Bronchial epithelial cell (primary cell): ENCODE results near the gene ATP4B. TPM values are rescaled to one million over a fixed set of nuclear protein-coding genes. Genes with fewer than 3 reads are reported as not detected.

Experiments
- DNase-seq: peaks from one replicate; pipeline ENCODE4 v3.0.0-alpha.2; 2010; ENCODE audit warnings: low read depth
- FAIRE-seq: peaks from 2 replicates; lab custom pipeline; 2011; peaks lifted over from hg19 to GRCh38; lab: Jason Lieb, UNC
- H3K27me3 ChIP-seq: 2 replicates; pipeline ENCODE4 v1.5.1; 2011; ENCODE audit warnings: low read length; ENCODE audit not compliant: control insufficient read depth, insufficient read depth
- H3K36me3 ChIP-seq: 2 replicates; pipeline ENCODE4 v1.5.1; 2011; ENCODE audit warnings: low read length; ENCODE audit not compliant: control insufficient read depth, insufficient read depth
- H3K4me3 ChIP-seq: 2 replicates; pipeline ENCODE4 v1.5.1; 2011; ENCODE audit warnings: mild to moderate bottlenecking, low read depth, low read length, control low read depth
- CTCF ChIP-seq: IDR thresholded peaks from 2 replicates; pipeline ENCODE4 v1.5.1; 2011; ENCODE audit warnings: mild to moderate bottlenecking, moderate library complexity, low read length, control low read depth, inconsistent platforms; ENCODE audit not compliant: insufficient read depth, severe bottlenecking
- total RNA-seq: library from RNA; depleted of rRNA; stranded (reverse); fragments of >200 nt; gene quantifications from 2 replicates; pipeline ENCODE4 v1.2.1, GENCODE V29; 2014

Gene ATP4B
- total RNA-seq, 1 donor from 2014 or later: not detected

DNA sequence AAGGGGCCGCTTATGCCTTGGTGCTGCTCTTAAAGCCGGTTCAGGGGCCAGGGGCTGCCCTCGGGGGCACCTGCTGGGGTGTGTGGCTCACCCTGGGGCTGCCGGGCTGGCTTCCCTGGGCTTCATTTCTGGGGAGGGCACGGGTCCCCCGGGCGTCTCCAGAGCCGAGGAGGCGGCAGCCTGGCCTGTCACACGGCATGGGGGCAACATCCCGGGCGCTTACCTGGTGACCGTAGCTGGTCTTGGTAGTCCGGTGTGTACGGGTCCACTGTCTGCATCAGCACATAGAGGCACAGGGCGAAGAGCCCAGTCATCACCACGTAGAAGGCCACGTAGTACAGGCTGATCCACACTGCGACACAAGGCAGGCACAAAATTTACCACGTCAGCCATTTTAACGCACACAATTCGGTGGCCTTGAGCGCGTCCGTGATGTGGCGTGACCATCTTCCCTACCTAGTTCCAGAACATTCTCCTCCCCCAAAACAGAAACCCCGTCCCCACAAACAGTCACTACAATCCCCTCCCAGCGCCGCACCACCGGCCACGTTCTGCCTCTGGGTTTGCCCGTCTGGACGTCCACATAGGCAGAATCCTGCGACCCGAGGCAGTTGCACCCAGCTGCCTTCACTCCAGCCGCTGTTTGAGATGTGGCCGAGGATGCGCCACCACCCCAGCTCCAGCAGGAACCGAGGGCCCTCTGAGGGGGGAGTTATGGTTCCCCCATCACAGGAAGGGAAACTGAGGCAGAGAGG, 3.2 kb downstream of the ATP4B start:
- Histone ChIP-seq H3K4me3 (no peak overlapping the region), H3K36me3 (no peaks in the 10 kb centered on the region), H3K27me3 (peaks cover 2% of the 10 kb centered on the region)
- TF ChIP-seq CTCF: no peak
- no peak for DNase-seq
- FAIRE-seq: no peak

DNA sequence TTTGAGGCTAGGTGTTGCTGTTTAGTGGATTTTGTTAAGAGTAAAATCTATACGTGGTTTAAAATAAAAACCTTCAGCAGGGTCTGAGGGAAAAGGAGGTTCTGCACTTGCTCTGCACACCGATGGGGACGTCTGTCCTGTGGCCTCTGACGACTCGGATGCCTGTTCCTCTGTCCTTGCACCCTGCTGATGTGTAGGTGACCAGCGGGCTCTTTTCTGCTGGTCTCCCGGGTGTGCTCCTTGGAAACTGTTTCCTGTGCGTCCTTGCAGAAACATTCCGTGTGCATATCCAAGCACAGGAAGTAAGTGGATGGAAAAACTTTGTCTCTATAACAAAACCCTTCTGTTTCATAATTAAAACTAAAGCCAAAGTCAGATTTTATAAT, 3.8 kb downstream of the ATP4B start:
- no peak for DNase-seq
- no peak for FAIRE-seq
- no peak for TF ChIP-seq CTCF
- no peaks in the 10 kb centered on the region for H3K36me3 ChIP-seq
- peaks cover 2% of the 10 kb centered on the region for H3K27me3 ChIP-seq
- H3K4me3 ChIP-seq: no peak overlapping the region

GRCh38 chr13:113653264-113654174, 4.5 kb downstream of the ATP4B start:
- FAIRE-seq (no peak), DNase-seq (no peak)
- no peak for TF ChIP-seq CTCF
- H3K36me3 ChIP-seq: no peaks in the 10 kb centered on the region
- H3K4me3 ChIP-seq: no peak overlapping the region
- H3K27me3 ChIP-seq: peaks cover 2% of the 10 kb centered on the region

GRCh38 chr13:113652404-113653263, 5.4 kb downstream of the ATP4B start:
- no peaks in the 10 kb centered on the region for H3K36me3 ChIP-seq
- no peak overlapping the region for H3K4me3 ChIP-seq
- TF ChIP-seq CTCF: no peak
- no peak for FAIRE-seq
- peaks cover 2% of the 10 kb centered on the region for H3K27me3 ChIP-seq
- DNase-seq: no peak

DNA sequence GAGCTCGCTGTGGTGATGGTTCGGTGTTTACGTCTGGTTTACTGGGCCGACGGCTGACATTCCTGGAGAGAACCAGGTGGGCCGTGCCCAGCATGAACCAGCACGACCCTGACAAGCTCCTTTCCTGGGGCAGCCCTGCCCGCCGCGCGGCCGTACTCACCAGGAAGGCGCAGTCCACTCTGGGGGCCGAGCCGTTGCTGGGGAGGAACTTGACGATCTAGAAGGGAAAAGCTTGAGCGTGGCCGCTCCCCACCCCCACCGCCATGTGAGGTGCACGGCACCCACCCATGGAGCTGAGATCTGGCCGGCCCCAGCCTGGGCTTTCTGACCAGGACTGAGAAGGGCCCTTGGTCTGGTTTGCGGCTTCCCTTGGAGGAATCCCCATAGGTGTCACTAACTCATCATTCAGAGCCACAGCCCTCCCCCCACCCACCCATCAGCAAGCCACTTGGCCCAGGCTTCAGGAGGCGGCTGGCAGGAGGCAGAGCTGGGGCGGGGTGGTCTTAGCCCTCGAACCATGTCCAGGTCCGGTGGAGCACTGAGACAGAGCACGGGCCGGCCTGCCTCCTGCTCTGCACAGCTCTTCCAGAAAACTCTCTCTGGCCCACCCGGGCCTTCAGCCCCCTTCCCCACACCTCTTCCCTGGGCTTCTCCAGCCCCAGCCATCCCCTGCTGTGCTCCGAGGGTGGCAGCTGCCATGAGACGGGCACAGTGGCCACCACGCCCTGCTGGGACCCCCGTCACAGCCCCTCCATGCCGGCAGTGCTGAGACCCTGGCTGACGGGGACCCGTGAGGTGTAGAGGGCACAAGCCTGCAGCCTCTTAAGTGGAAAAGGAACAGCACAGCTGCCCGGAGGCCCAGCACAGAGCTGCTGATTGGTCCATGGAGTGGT, 6.2 kb downstream of the ATP4B start:
- H3K4me3 ChIP-seq: no peak overlapping the region
- FAIRE-seq (no peak), DNase-seq (no peak)
- H3K36me3 ChIP-seq: no peaks in the 10 kb centered on the region
- peaks cover 2% of the 10 kb centered on the region for H3K27me3 ChIP-seq
- no peak for TF ChIP-seq CTCF
